Esophagus squamous epithelium (tissue), 4 donors: ENCODE data around the gene SELENOO.

Source experiments
- CTCF ChIP-seq, 6 experiments: fragments of 450-650 bp in 4 of 6; fragments of 200-600 bp in 2 of 6; sonication (generic) in 2 of 6; IDR thresholded peaks; one replicate each; pipeline ENCODE4 v1.5.1; 2016 to 2019; ENCODE audit warnings: antibody characterized with exemption in 6 of 6, mild to moderate bottlenecking in 4 of 6, moderate library complexity in 4 of 6
- POLR2A ChIP-seq, 4 donors: fragments of 450-650 bp; IDR thresholded peaks; one replicate each; pipeline ENCODE4 v1.6.1; 2017; ENCODE audit warnings: antibody characterized with exemption in 4 of 4, mild to moderate bottlenecking in 4 of 4, moderate library complexity in 3 of 4

DNA sequence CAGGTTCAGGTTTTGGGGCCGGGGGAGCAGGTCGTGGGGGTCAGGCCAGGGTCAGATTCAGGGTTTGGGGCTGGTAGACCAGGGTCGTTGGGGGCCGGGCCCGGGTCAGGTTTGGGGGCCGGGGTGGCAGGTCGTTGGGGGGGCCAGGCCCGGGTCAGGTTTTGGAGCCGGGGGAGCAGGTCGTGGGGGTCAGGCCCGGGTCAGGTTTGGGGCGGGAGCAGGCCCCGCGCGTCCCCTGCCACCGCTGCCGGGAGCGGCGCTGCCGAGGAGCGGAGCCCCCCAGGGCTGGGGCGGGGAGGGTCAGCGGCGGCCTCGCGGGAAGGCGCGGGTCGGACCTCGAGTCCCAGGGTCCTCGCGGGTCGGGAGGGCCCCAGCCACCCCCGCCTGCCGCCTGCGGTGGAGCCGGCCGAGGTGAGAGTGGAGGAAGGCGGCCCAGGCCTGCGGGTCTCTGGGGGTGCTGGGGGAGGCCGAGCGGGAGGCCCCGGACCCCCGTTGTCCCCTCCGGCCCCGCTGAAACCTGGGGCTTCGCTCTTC, 14.6 kb upstream of the SELENOO start:
- TF ChIP-seq CTCF (IDR thresholded peaks at IDR 0.05): no peak
- TF ChIP-seq POLR2A (IDR thresholded peaks at IDR 0.05): no peak
